ENCODE results near the gene KDM3B. TPM values are rescaled to one million over a fixed set of nuclear protein-coding genes. Genes with fewer than 3 reads are reported as not detected.

Gene KDM3B
- total and polyA plus RNA-seq, 9 of the 15 experiments (the other 6 are each of a cell fraction or from before 2014, with no cell fraction given) = 13.8 to 62.8 (median 41.9) TPM

DNA sequence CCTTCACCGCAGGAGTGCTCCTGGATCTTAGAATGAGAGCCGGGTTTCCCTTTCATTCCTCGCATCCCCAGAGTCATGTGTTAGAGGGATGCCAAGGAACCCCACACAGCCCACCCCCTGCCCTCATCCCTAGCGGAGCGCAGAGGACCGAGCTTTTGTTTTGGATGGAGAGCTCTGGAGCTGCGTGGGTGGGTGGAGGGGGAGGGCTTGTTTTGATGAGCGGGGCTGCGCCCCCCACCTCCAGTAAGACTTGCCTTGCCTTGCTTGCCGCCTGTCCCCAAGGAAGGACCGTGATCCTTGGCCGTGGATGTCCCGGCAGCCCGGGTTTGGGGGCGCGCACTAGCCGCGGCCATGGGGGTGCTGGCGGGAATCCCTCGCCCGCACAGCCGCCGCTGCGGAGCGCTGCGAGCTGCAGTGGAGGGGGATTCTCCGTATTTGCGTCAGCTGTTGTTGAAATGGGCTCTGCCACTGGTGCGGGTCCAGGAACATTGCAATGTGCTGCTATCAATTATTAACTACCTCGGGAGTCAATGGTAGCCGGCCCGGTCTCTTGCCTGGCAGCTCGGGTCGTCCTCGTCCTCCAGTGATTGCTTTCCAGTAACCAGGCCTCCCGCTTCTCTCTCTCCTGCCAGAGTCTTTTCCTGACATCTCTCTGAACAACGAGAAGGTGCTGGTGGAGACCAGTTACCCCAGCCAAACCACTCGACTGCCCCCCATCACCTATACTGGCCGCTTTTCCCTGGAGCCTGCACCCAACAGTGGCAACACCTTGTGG is 113.8 kb downstream of the KDM3B start (continued):
- TF ChIP-seq, protein P1, sequence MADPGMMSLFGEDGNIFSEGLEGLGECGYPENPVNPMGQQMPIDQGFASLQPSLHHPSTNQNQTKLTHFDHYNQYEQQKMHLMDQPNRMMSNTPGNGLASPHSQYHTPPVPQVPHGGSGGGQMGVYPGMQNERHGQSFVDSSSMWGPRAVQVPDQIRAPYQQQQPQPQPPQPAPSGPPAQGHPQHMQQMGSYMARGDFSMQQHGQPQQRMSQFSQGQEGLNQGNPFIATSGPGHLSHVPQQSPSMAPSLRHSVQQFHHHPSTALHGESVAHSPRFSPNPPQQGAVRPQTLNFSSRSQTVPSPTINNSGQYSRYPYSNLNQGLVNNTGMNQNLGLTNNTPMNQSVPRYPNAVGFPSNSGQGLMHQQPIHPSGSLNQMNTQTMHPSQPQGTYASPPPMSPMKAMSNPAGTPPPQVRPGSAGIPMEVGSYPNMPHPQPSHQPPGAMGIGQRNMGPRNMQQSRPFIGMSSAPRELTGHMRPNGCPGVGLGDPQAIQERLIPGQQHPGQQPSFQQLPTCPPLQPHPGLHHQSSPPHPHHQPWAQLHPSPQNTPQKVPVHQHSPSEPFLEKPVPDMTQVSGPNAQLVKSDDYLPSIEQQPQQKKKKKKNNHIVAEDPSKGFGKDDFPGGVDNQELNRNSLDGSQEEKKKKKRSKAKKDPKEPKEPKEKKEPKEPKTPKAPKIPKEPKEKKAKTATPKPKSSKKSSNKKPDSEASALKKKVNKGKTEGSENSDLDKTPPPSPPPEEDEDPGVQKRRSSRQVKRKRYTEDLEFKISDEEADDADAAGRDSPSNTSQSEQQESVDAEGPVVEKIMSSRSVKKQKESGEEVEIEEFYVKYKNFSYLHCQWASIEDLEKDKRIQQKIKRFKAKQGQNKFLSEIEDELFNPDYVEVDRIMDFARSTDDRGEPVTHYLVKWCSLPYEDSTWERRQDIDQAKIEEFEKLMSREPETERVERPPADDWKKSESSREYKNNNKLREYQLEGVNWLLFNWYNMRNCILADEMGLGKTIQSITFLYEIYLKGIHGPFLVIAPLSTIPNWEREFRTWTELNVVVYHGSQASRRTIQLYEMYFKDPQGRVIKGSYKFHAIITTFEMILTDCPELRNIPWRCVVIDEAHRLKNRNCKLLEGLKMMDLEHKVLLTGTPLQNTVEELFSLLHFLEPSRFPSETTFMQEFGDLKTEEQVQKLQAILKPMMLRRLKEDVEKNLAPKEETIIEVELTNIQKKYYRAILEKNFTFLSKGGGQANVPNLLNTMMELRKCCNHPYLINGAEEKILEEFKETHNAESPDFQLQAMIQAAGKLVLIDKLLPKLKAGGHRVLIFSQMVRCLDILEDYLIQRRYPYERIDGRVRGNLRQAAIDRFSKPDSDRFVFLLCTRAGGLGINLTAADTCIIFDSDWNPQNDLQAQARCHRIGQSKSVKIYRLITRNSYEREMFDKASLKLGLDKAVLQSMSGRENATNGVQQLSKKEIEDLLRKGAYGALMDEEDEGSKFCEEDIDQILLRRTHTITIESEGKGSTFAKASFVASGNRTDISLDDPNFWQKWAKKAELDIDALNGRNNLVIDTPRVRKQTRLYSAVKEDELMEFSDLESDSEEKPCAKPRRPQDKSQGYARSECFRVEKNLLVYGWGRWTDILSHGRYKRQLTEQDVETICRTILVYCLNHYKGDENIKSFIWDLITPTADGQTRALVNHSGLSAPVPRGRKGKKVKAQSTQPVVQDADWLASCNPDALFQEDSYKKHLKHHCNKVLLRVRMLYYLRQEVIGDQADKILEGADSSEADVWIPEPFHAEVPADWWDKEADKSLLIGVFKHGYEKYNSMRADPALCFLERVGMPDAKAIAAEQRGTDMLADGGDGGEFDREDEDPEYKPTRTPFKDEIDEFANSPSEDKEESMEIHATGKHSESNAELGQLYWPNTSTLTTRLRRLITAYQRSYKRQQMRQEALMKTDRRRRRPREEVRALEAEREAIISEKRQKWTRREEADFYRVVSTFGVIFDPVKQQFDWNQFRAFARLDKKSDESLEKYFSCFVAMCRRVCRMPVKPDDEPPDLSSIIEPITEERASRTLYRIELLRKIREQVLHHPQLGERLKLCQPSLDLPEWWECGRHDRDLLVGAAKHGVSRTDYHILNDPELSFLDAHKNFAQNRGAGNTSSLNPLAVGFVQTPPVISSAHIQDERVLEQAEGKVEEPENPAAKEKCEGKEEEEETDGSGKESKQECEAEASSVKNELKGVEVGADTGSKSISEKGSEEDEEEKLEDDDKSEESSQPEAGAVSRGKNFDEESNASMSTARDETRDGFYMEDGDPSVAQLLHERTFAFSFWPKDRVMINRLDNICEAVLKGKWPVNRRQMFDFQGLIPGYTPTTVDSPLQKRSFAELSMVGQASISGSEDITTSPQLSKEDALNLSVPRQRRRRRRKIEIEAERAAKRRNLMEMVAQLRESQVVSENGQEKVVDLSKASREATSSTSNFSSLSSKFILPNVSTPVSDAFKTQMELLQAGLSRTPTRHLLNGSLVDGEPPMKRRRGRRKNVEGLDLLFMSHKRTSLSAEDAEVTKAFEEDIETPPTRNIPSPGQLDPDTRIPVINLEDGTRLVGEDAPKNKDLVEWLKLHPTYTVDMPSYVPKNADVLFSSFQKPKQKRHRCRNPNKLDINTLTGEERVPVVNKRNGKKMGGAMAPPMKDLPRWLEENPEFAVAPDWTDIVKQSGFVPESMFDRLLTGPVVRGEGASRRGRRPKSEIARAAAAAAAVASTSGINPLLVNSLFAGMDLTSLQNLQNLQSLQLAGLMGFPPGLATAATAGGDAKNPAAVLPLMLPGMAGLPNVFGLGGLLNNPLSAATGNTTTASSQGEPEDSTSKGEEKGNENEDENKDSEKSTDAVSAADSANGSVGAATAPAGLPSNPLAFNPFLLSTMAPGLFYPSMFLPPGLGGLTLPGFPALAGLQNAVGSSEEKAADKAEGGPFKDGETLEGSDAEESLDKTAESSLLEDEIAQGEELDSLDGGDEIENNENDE (IDR thresholded peaks at IDR 0.05; ENCODE audit: low read depth, low read length) = no peak
- TF ChIP-seq CAMTA2 (CRISPR knock-in tag; conservative IDR thresholded peaks at IDR 0.05) (0 out of 2 replicates have a peak, but pooled peaks have one; percentile 47), POLR2G (IDR thresholded peaks at IDR 0.05; ENCODE audit: low read depth, low read length) (peak; percentile 69), NFIC (IDR thresholded peaks at IDR 0.05) (peak; percentile 23), ETV6 (IDR thresholded peaks at IDR 0.05; ENCODE audit: borderline replicate concordance in 1 of 2, low read depth in 2 of 2, low read length in 1 of 2) (no peak), ETV6 (CRISPR knock-in tag; IDR thresholded peaks at IDR 0.05; ENCODE audit: borderline replicate concordance) (0 out of 2 replicates have a peak, but pooled peaks have one; percentile 6), MIER1 (IDR thresholded peaks at IDR 0.05; ENCODE audit: low read depth) (0 out of 2 replicates have a peak, but pooled peaks have one; percentile 16), LEF1 (IDR thresholded peaks at IDR 0.05) (0 out of 2 replicates have a peak, but pooled peaks have one; percentile 32), CBX3 (IDR thresholded peaks at IDR 0.05; ENCODE audit: borderline replicate concordance in 1 of 2, low read length in 2 of 2) (0 out of 3 replicates have a peak, but pooled peaks of 1 of the 2 experiments have one; percentile 10), TOE1 (IDR thresholded peaks at IDR 0.05; ENCODE audit: borderline replicate concordance) (peak; percentile 18; the same call in 1 of the 2 replicates), TOE1 (CRISPR knock-in tag; IDR thresholded peaks at IDR 0.05; ENCODE audit: borderline replicate concordance, low read depth) (no peak)
- TF ChIP-seq, protein P2, sequence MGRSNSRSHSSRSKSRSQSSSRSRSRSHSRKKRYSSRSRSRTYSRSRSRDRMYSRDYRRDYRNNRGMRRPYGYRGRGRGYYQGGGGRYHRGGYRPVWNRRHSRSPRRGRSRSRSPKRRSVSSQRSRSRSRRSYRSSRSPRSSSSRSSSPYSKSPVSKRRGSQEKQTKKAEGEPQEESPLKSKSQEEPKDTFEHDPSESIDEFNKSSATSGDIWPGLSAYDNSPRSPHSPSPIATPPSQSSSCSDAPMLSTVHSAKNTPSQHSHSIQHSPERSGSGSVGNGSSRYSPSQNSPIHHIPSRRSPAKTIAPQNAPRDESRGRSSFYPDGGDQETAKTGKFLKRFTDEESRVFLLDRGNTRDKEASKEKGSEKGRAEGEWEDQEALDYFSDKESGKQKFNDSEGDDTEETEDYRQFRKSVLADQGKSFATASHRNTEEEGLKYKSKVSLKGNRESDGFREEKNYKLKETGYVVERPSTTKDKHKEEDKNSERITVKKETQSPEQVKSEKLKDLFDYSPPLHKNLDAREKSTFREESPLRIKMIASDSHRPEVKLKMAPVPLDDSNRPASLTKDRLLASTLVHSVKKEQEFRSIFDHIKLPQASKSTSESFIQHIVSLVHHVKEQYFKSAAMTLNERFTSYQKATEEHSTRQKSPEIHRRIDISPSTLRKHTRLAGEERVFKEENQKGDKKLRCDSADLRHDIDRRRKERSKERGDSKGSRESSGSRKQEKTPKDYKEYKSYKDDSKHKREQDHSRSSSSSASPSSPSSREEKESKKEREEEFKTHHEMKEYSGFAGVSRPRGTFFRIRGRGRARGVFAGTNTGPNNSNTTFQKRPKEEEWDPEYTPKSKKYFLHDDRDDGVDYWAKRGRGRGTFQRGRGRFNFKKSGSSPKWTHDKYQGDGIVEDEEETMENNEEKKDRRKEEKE (IDR thresholded peaks at IDR 0.05; ENCODE audit: borderline replicate concordance in 1 of 2, control insufficient read depth in 1 of 2, low read depth in 2 of 2, low read length in 1 of 2) = peak in 1 of 2 experiments; percentile 91; a peak in 2 of 4 replicates
